Stimulated activated CD4-positive, alpha-beta T cell treated with anti-CD3 and anti-CD28 coated beads, Interleukin-4, amount 100 ng/mL, for 48 hours (primary cell): Measurements from ENCODE around the gene NUMB.
"Not testable (repeated sequence)": the region's sequence is repeated elsewhere in the genome, so short reads cannot be mapped to it uniquely, and the experiment has no call there.

Experiments used
- DNase-seq, 2 donors: peaks; one replicate each; pipeline ENCODE4 v3.0.0-alpha.2; 2020; ENCODE audit warnings: low read depth in 2 of 2

Gene NUMB

GRCh38 chr14:73465823-73466532 is 7.6 kb upstream of the NUMB start:
- DNase-seq, result no peak

GRCh38 chr14:73463411-73463810 is 5.1 kb upstream of the NUMB start:
- DNase-seq, result peak; percentile 25 to 38

- DNase-seq, result no peak
Measured at GRCh38 chr14:73462815-73463214, 4.5 kb upstream of the NUMB start.

GRCh38 chr14:73462048-73462715 is 3.8 kb upstream of the NUMB start:
- no peak for DNase-seq

- no peak for DNase-seq
Measured at GRCh38 chr14:73461478-73462047, 3.2 kb upstream of the NUMB start.

GRCh38 chr14:73460691-73461127 is 2.4 kb upstream of the NUMB start:
- DNase-seq, result no peak

GRCh38 chr14:73459959-73460358 is 1.6 kb upstream of the NUMB start:
- no peak for DNase-seq

- DNase-seq, result no peak
Measured at GRCh38 chr14:73457924-73458182, 493 bp downstream of the NUMB start.

- peak in 1 of 2 donors; percentile 6 for DNase-seq
Measured at GRCh38 chr14:73457041-73457923, 1.1 kb downstream of the NUMB start.

- DNase-seq, result no peak
Measured at GRCh38 chr14:73455294-73455693, 3.1 kb downstream of the NUMB start.

GRCh38 chr14:73452341-73453186 is 5.8 kb downstream of the NUMB start:
- no peak for DNase-seq

- DNase-seq, result no peak
Measured at GRCh38 chr14:73443758-73444157, 14.6 kb downstream of the NUMB start.

- DNase-seq, result no peak
Measured at GRCh38 chr14:73441286-73441685, 17.1 kb downstream of the NUMB start.

- DNase-seq, result no peak
Measured at GRCh38 chr14:73438993-73439392, 19.4 kb downstream of the NUMB start.

- no peak for DNase-seq
Measured at GRCh38 chr14:73437206-73437605, 21.1 kb downstream of the NUMB start.

- DNase-seq, result no peak
Measured at GRCh38 chr14:73432124-73432523, 26.2 kb downstream of the NUMB start.

- DNase-seq, result no peak
Measured at GRCh38 chr14:73428353-73428824, 30.0 kb downstream of the NUMB start.

GRCh38 chr14:73427516-73428264 is 30.7 kb downstream of the NUMB start:
- no peak for DNase-seq

GRCh38 chr14:73426877-73427276 is 31.5 kb downstream of the NUMB start:
- DNase-seq, result no peak

- DNase-seq, result no peak
Measured at GRCh38 chr14:73424453-73424852, 33.9 kb downstream of the NUMB start.

GRCh38 chr14:73423092-73423491 is 35.3 kb downstream of the NUMB start:
- not testable (repeated sequence) for DNase-seq
